K562 (cell line): ENCODE results near the gene ZFP69B. TPM values are rescaled to one million over a fixed set of nuclear protein-coding genes. Genes with fewer than 3 reads are reported as not detected.

Experiments
- BRCA1 ChIP-seq, 2 experiments: fragments of 450-650 bp in 1 of 2; sonication (generic) in 1 of 2; formaldehyde crosslinking in 1 of 2; IDR thresholded peaks; 2 replicates each; pipeline versions ENCODE4 v1.5.0 to v1.6.1; 2017 to 2020; ENCODE audit warnings: mild to moderate bottlenecking in 1 of 2, missing genetic modification reagents in 1 of 2
- CLOCK ChIP-seq: fragments of 250-450 bp; sonication (Bioruptor Pico); IDR thresholded peaks from 2 replicates; pipeline ENCODE4 v1.4.0; 2020; ENCODE audit warnings: mild to moderate bottlenecking, moderate library complexity, borderline replicate concordance
- EGR1 ChIP-seq: fragments of 450-650 bp; conservative IDR thresholded peaks from 2 replicates; pipeline ENCODE4 v1.6.1; 2017; ENCODE audit warnings: mild to moderate bottlenecking
- ETV5 ChIP-seq: sonication (generic); formaldehyde crosslinking; IDR thresholded peaks from 2 replicates; pipeline ENCODE4 v1.4.0; 2020; ENCODE audit warnings: low read depth, mild to moderate bottlenecking, missing genetic modification reagents
- FOXP1 ChIP-seq: sonication (generic); formaldehyde crosslinking; IDR thresholded peaks from 2 replicates; pipeline ENCODE4 v1.8.0; 2022; ENCODE audit warnings: mild to moderate bottlenecking, missing genetic modification reagents
- KDM4B ChIP-seq, 2 experiments: fragments of 450-650 bp in 1 of 2; sonication (generic) in 1 of 2; IDR thresholded peaks; 2 replicates each; pipeline ENCODE4 v1.6.1; 2016 to 2017; ENCODE audit warnings: borderline replicate concordance in 2 of 2, antibody characterized with exemption in 1 of 2, low read depth in 1 of 2, mild to moderate bottlenecking in 1 of 2
- LEF1 ChIP-seq: fragments of 450-650 bp; IDR thresholded peaks from 2 replicates; pipeline ENCODE4 v1.6.1; 2016; ENCODE audit warnings: mild to moderate bottlenecking
- NONO ChIP-seq, 2 experiments: fragments of 200-400 bp in 1 of 2; fragments of 450-650 bp in 1 of 2; formaldehyde crosslinking in 1 of 2; IDR thresholded peaks; 2 replicates each; pipeline ENCODE4 v1.6.1; 2017; ENCODE audit warnings: low read depth in 2 of 2, mild to moderate bottlenecking in 2 of 2, moderate library complexity in 2 of 2, low read length in 1 of 2
- REST ChIP-seq, 2 experiments: fragments of 450-650 bp; formaldehyde crosslinking in 1 of 2; IDR thresholded peaks; 2 replicates each; pipeline versions ENCODE4 v1.4.0 to v1.6.1; 2014 to 2020; ENCODE audit warnings: mild to moderate bottlenecking in 2 of 2, borderline replicate concordance in 1 of 2, low read depth in 1 of 2
- RNF2 ChIP-seq: sonication (generic); IDR thresholded peaks from 2 replicates; pipeline ENCODE4 v1.6.1; 2016
- SAFB ChIP-seq: fragments of 200-400 bp; formaldehyde crosslinking; IDR thresholded peaks from 2 replicates; pipeline ENCODE4 v1.6.1; 2017; ENCODE audit warnings: low read depth, low read length, borderline replicate concordance
- TARDBP ChIP-seq: fragments of 450-650 bp; IDR thresholded peaks from 2 replicates; pipeline ENCODE4 v1.6.1; 2016
- USF1 ChIP-seq: sonication (generic); formaldehyde crosslinking; IDR thresholded peaks from 2 replicates; pipeline ENCODE4 v1.9.0; 2022; ENCODE audit warnings: mild to moderate bottlenecking, missing genetic modification reagents
- ZNF12 ChIP-seq: sonication (generic); formaldehyde crosslinking; IDR thresholded peaks from 2 replicates; pipeline ENCODE4 v1.4.0; 2020; ENCODE audit warnings: mild to moderate bottlenecking, missing genetic modification reagents
- ZNF24 ChIP-seq: fragments of 450-650 bp; IDR thresholded peaks from 2 replicates; pipeline ENCODE4 v1.6.1; 2016
- polyA plus RNA-seq, 8 experiments: library from polyadenylated mRNA; depleted of rRNA in 4 of 8; stranded (reverse) in 5 of 8; unstranded in 3 of 8; fragments of >200 nt; fragmentation: Nextera tagmentation in 2 of 8; fragmentation: Illumina TruSeq in 1 of 8; extraction: Ambion mirVana in 2 of 8; extraction: Trizol in 1 of 8; gene quantifications; 2 replicates each; pipeline versions ENCODE4 v1.2.1 to v1.2.3, GENCODE V29; 2011 to 2014; ENCODE audit warnings: inconsistent platforms in 1 of 8, missing spikeins in 1 of 8
- total RNA-seq, 7 experiments: library from RNA; depleted of rRNA in 6 of 7; stranded (reverse); fragments of >200 nt in 6 of 7; fragmentation: Illumina TruSeq in 2 of 7; extraction: Trizol in 2 of 7; gene quantifications; 2 replicates each; pipeline versions ENCODE4 v1.2.1 to v1.2.3, GENCODE V29; 2011 to 2021; ENCODE audit warnings: low replicate concordance in 1 of 7

The ZFP69B gene
- total and polyA plus RNA-seq, 9 of the 15 experiments (the other 6 are each of a cell fraction or from before 2014, with no cell fraction given) = 1.6 to 10.3 (median 8.4) TPM

DNA sequence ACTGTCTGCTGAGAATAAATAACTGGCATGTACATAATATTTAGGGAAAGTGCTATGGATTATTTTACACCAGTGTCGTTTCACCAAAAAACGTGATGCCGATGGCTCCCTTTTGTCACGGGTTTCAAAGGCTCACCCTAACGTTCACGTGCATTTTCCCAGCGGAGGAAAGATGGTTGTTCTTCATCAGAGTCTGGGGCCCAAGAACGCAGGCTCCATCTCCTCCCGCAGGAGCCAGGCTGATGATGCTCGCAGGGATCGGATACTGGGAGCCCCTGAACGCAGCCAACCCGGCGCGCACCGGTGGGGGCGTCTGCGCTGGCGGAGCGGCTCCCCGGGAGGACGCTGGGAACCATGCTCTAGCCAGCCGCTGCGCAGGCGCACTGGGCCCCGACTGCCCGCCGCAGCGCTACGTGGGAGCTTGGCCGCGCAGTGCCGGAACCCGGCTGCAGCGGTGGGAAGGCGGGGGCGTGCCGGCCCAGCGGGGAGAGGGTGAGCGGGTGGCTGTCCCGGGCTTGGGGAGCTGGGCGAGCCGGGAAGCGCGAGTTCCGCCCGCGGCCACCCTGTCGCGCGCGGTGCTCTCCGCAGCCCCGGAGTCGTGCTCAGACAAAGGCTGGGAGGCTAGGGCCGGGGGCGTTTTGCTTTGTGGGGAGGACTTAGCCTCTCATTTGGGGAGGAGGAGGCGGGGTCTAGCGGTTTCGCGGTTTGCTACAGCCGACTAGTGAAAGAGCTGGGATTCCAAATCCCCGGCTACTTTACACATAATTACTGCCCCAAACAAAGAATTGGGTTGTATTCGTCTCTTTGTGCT, at the start of gene ZFP69B (continued):
- peak in 1 of 2 experiments; percentile 63; a peak in 1 of 4 replicates for TF ChIP-seq KDM4B (IDR thresholded peaks at IDR 0.05; ENCODE audit: borderline replicate concordance in 2 of 2, low read depth in 1 of 2)
- peak; percentile 59; the same call in 1 of the 2 replicates for TF ChIP-seq ZNF24
- 0 out of 2 replicates have a peak, but pooled peaks have one; percentile 74 for TF ChIP-seq TARDBP
- TF ChIP-seq ETV5 (CRISPR knock-in tag) = peak; percentile 85
- TF ChIP-seq USF1 = peak; percentile 28; the same call in 1 of the 2 replicates
- TF ChIP-seq CLOCK (CRISPR knock-in tag) = no peak
- peak; percentile 50 for TF ChIP-seq RNF2
- no peak for TF ChIP-seq BRCA1 (IDR thresholded peaks at IDR 0.05)
- no peak for TF ChIP-seq BRCA1 (CRISPR knock-in tag; IDR thresholded peaks at IDR 0.05)
- TF ChIP-seq EGR1 = peak; percentile 97
- peak; percentile 35; the same call in 1 of the 2 replicates for TF ChIP-seq REST (IDR thresholded peaks at IDR 0.05; ENCODE audit: borderline replicate concordance)
- TF ChIP-seq REST (CRISPR knock-in tag; IDR thresholded peaks at IDR 0.05; ENCODE audit: low read depth) = 0 out of 2 replicates have a peak, but pooled peaks have one; percentile 63
- TF ChIP-seq FOXP1 (CRISPR knock-in tag) = peak; percentile 80
- TF ChIP-seq SAFB = peak; percentile 30; the same call in 1 of the 2 replicates
- peak; percentile 56 to 77 for TF ChIP-seq NONO (IDR thresholded peaks at IDR 0.05; ENCODE audit: low read depth in 2 of 2, low read length in 1 of 2)
- 0 out of 2 replicates have a peak, but pooled peaks have one; percentile 33 for TF ChIP-seq LEF1
- peak; percentile 77 for TF ChIP-seq ZNF12 (CRISPR knock-in tag)
